GM23248 (cell line): ENCODE measurements around the gene ANKRD35. TPM values are rescaled to one million over a fixed set of nuclear protein-coding genes. Genes with fewer than 3 reads are reported as not detected.
A peak's percentile ranks its signal among the peaks of the same experiment; 100 is the strongest.

Source experiments
- DNase-seq: peaks from one replicate; pipeline ENCODE4 v3.0.0-alpha.2; 2015
- H2AFZ ChIP-seq: fragments of 200-600 bp; sonication (generic); 2 replicates; pipeline ENCODE4 v1.6.1; 2016; ENCODE audit warnings: antibody characterized with exemption
- H3F3A ChIP-seq: fragments of 200-600 bp; sonication (generic); 2 replicates; pipeline ENCODE4 v1.6.1; 2016; ENCODE audit warnings: mild to moderate bottlenecking, antibody characterized with exemption, mixed run types; ENCODE audit not compliant: insufficient read depth
- H3K27ac ChIP-seq: fragments of 200-600 bp; sonication (generic); 2 replicates; pipeline ENCODE4 v1.5.1; 2016; ENCODE audit warnings: mild to moderate bottlenecking
- H3K27me3 ChIP-seq: fragments of 200-600 bp; sonication (generic); replicated peaks from 2 replicates; pipeline ENCODE4 v1.6.1; 2016; ENCODE audit warnings: mild to moderate bottlenecking; ENCODE audit not compliant: insufficient read depth
- H3K36me3 ChIP-seq: fragments of 200-600 bp; sonication (generic); 2 replicates; pipeline ENCODE4 v1.6.1; 2016; ENCODE audit warnings: low read depth, mild to moderate bottlenecking
- H3K4me1 ChIP-seq: fragments of 200-600 bp; sonication (generic); 2 replicates; pipeline ENCODE4 v1.6.1; 2016; ENCODE audit warnings: mild to moderate bottlenecking; ENCODE audit not compliant: insufficient read depth
- H3K4me2 ChIP-seq: fragments of 200-600 bp; sonication (generic); one replicate; pipeline ENCODE4 v1.6.1; 2016; ENCODE audit warnings: mild to moderate bottlenecking; ENCODE audit not compliant: unreplicated experiment
- H3K4me3 ChIP-seq: fragments of 200-600 bp; sonication (generic); 2 replicates; pipeline ENCODE4 v1.5.1; 2016; ENCODE audit warnings: mild to moderate bottlenecking
- H3K79me2 ChIP-seq: fragments of 200-600 bp; sonication (generic); 2 replicates; pipeline ENCODE4 v1.6.1; 2016; ENCODE audit warnings: mild to moderate bottlenecking; ENCODE audit not compliant: insufficient read depth
- H3K9ac ChIP-seq: fragments of 200-600 bp; sonication (generic); 2 replicates; pipeline ENCODE4 v1.6.1; 2016; ENCODE audit warnings: mild to moderate bottlenecking
- H3K9me2 ChIP-seq: fragments of 200-600 bp; sonication (generic); 2 replicates; pipeline ENCODE4 v1.6.1; 2016; ENCODE audit warnings: mixed run types, mild to moderate bottlenecking, moderate library complexity; ENCODE audit not compliant: insufficient read depth
- H3K9me3 ChIP-seq: fragments of 200-600 bp; sonication (generic); one replicate; pipeline ENCODE4 v1.6.1; 2017; ENCODE audit warnings: low read depth
- H4K20me1 ChIP-seq: fragments of 200-600 bp; sonication (generic); 2 replicates; pipeline ENCODE4 v1.6.0; 2016; ENCODE audit not compliant: insufficient read depth
- EZH2 ChIP-seq: fragments of 200-600 bp; sonication (generic); IDR thresholded peaks from 2 replicates; pipeline ENCODE4 v1.6.1; 2018; ENCODE audit warnings: antibody characterized with exemption, mild to moderate bottlenecking; ENCODE audit not compliant: insufficient read depth, poor library complexity, severe bottlenecking
- EZH2phosphoT487 ChIP-seq: fragments of 200-600 bp; sonication (generic); IDR thresholded peaks from 2 replicates; pipeline ENCODE4 v1.6.1; 2018; ENCODE audit warnings: antibody characterized with exemption, moderate library complexity, mild to moderate bottlenecking, low read depth; ENCODE audit not compliant: insufficient read depth
- whole genome bisulfite sequencing, 2 experiments: methylation state at CpG; one replicate each; pipeline ENCODE4 v1.1.6; 2015 to 2017; ENCODE audit warnings: low lambda C conversion rate in 2 of 2, low coverage in 1 of 2; ENCODE audit errors: missing lambda C conversion rate in 2 of 2; 5-methylcytosine and 5-hydroxymethylcytosine counted together
- in situ Hi-C: fragments of 300-500 bp; cut with MboI; formaldehyde crosslinking; loops from 2 replicates; pipeline ENCODE4 v1.15.0; 2020
- polyA plus RNA-seq: library from polyadenylated mRNA; unstranded; fragments of >200 nt; fragmentation: Nextera tagmentation; extraction: Ambion mirVana; gene quantifications from 2 replicates; pipeline ENCODE4 v1.2.1, GENCODE V29; 2016
- total RNA-seq: library from RNA; depleted of rRNA; stranded (reverse); fragments of >200 nt; shearing (Covaris generic); gene quantifications from 2 replicates; pipeline ENCODE4 v1.2.3, GENCODE V29; 2014

Gene ANKRD35
- total and polyA plus RNA-seq, 2 experiments from 2014 or later: 0.65 to 3.4 TPM

DNA sequence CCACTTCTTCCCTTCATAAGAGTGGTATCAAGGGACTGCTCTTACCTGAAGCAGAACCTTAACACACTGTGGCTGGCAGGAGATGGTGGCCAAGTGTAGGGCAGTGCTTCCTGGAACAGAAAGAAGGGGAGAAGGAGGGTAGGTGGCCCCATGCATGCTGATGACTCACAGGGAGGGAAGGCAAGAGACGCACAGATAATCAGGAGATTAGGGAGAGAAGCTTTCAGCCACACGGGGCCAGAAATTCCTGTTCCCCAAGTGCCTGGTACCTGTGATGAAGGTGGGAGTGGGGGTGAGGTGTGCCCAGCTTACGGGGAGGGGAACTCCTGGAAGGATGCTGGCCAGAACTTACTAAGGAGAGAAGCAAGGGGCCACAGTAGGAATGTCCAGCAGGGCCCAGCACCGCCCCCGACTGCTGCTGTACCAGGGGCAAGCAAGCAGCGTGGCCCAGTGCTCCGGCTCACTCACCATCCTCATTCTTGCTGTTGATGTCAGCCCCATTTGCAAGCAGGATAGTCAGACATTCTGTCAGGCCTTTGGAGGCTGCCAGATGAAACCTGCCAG, 7.7 kb downstream of the ANKRD35 start:
- Histone ChIP-seq H2AFZ (no peak overlapping the region), H3K9me3 (no peaks in the 10 kb centered on the region), H3K27me3 (no peaks in the 10 kb centered on the region), H3K4me3 (no peak overlapping the region), H4K20me1 (no peaks in the 10 kb centered on the region), H3F3A (no peaks in the 10 kb centered on the region), H3K79me2 (no peaks in the 10 kb centered on the region), H3K9me2 (no peaks in the 10 kb centered on the region), H3K27ac (no peak overlapping the region), H3K36me3 (no peaks in the 10 kb centered on the region), H3K4me1 (no peaks in the 10 kb centered on the region), H3K9ac (no peak overlapping the region), H3K4me2 (no peak overlapping the region)
- TF ChIP-seq EZH2phosphoT487 (no peak), EZH2 (no peak)
- in situ Hi-C loops: no loop called here
- DNase-seq: no peak
- 90 to 96% methylated on average over 7 of the region's 7 CpGs for WGBS, 2 experiments

DNA sequence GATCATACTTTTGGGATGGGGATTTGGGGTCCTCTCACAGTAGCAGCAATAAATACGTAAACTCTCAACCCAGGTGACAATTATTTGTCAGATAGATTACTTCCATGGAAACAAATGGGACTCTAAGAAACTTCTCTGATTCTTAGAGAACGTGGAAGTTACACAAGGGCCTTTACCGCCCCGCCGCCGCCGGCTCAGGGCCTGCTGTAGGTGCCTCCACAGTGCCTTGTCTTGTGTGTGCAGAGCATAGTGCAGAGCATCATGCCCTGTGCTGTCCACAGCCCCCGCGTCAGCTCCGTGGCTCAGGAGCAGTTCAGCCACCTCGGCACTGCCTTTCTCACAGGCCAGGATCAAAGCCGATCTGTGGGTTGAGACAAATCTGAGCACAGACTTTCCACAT, 11.0 kb downstream of the ANKRD35 start:
- Histone ChIP-seq H3K9me3 (no peaks in the 10 kb centered on the region), H3K36me3 (no peaks in the 10 kb centered on the region), H3K4me3 (no peak overlapping the region), H3K4me1 (peaks cover 18% of the 10 kb centered on the region), H3F3A (peaks cover 6% of the 10 kb centered on the region; the same call in 1 of the 2 replicates), H4K20me1 (no peaks in the 10 kb centered on the region), H3K27me3 (no peaks in the 10 kb centered on the region), H2AFZ (no peak overlapping the region), H3K79me2 (no peaks in the 10 kb centered on the region), H3K9me2 (no peaks in the 10 kb centered on the region), H3K27ac (no peak overlapping the region), H3K4me2 (no peak overlapping the region), H3K9ac (no peak overlapping the region)
- WGBS, 2 experiments: 94 to 96% methylated on average over 12 of the region's 12 CpGs
- in situ Hi-C loops: no loop called here
- TF ChIP-seq EZH2phosphoT487: no peak
- TF ChIP-seq EZH2: no peak
- DNase-seq: no peak

DNA sequence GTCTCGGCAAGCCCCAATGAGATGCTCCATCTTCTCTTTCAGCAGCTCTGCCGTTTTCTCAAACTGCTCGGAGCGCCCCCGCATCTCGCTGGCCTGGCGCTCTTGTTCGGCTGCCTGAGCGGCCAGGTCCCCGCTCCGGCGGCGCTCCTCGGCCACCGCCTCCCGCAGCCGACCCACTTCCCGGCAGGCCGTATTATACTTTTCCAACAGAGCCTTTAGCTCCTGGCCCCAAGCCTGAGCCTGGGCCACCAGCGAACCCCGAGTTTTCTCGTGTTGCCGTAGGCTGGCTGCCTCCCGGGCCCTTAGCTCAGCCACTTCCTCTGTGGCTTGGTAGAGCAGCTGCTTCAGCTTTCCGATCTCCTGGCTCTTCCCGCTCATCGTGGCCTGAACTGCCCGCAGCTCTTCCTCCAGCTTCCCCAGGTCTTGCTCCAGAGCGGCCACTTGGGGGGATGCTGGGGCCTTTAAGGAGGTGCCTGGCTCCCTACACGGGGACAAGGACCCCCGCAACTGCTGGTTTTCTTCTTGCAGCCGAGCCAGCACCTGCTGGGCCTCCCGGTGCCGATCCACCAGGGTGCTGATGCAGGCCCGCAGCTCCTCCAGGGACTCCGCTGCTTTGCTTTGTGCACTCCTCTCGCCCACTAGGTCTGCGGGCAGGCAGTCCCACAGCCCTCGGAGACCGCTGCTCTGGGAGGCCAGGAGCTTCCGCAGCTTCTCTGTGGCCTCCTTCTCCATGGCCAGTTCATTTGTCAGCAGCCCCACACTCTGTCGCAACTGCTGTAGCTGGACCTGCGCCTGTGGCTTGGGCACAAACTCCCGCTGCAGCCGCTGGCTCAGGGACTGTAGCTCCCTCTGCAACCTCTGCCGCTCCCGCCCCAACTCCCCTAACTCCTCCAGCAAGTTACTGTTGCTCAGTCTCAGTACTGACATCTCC, 13.4 kb downstream of the ANKRD35 start:
- H3K36me3 ChIP-seq: no peaks in the 10 kb centered on the region
- H2AFZ ChIP-seq: peak overlapping the region; percentile 83
- H3K4me1 ChIP-seq: peaks cover 18% of the 10 kb centered on the region
- WGBS, 2 experiments: 5% methylated on average over 45 to 47 of the region's 47 CpGs
- in situ Hi-C loops: no loop called here
- no peaks in the 10 kb centered on the region for H3K79me2 ChIP-seq
- H4K20me1 ChIP-seq: no peaks in the 10 kb centered on the region
- H3K9ac ChIP-seq: peak overlapping the region; percentile 65
- no peak for TF ChIP-seq EZH2
- TF ChIP-seq EZH2phosphoT487: no peak
- H3F3A ChIP-seq: peaks cover 6% of the 10 kb centered on the region; the same call in 1 of the 2 replicates
- H3K4me3 ChIP-seq: peak overlapping the region; percentile 62
- no peaks in the 10 kb centered on the region for H3K9me2 ChIP-seq
- H3K9me3 ChIP-seq: no peaks in the 10 kb centered on the region
- H3K27ac ChIP-seq: peak overlapping the region; percentile 21
- H3K27me3 ChIP-seq: no peaks in the 10 kb centered on the region
- peak; percentile 75 for DNase-seq
- peak overlapping the region; percentile 76 for H3K4me2 ChIP-seq

DNA sequence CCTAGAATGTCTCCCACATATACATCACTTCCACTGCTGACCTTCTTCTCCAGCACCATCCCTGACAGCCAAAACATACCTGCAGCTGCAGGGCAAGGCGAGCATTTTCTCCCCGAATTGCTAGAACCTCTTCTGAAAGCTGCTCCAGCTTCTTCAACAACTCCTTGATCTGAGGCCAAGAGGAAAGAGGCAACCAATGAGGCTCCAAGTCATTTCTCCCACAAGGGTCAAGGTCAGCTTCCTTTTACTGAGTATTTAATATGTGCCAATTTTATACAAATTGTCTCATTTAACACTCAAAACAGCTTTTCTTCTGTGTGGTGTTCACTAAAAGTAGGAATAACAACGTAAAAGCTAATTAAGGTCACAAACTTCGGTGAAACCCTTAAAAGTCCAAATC, 17.4 kb downstream of the ANKRD35 start:
- no peaks in the 10 kb centered on the region for H3K9me3 ChIP-seq
- in situ Hi-C loops: no loop called here
- no peak overlapping the region for H3K9ac ChIP-seq
- DNase-seq: no peak
- no peak overlapping the region for H3K27ac ChIP-seq
- no peaks in the 10 kb centered on the region for H3K36me3 ChIP-seq
- peaks cover 6% of the 10 kb centered on the region; the same call in 1 of the 2 replicates for H3F3A ChIP-seq
- no peaks in the 10 kb centered on the region for H4K20me1 ChIP-seq
- H3K4me2 ChIP-seq: no peak overlapping the region
- no peaks in the 10 kb centered on the region for H3K27me3 ChIP-seq
- H3K9me2 ChIP-seq: no peaks in the 10 kb centered on the region
- no peak overlapping the region for H3K4me3 ChIP-seq
- H3K4me1 ChIP-seq: peaks cover 18% of the 10 kb centered on the region
- TF ChIP-seq EZH2 (no peak), EZH2phosphoT487 (no peak)
- H2AFZ ChIP-seq: no peak overlapping the region
- H3K79me2 ChIP-seq: no peaks in the 10 kb centered on the region
- WGBS, 2 experiments: 51 to 53% methylated on average over 4 of the region's 4 CpGs
